GM18909 (cell line): ENCODE data around the gene ADGRV1.

Experiments used
- ATAC-seq: cut with Tn5 transposase; IDR thresholded peaks from one replicate; pipeline ENCODE4 v1.9.1; 2021; ENCODE audit warnings: mild to moderate bottlenecking; ENCODE audit not compliant: unreplicated experiment, poor library complexity

The ADGRV1 gene

GRCh38 chr5:90558344-90559192, at the start of gene ADGRV1:
ADGRV1 (plus strand) TSS chr5:90558797; CDS start chr5:90558896, 99 bp downstream.
- peak; percentile 50 for ATAC-seq

GRCh38 chr5:90510438-90510837, 48.2 kb upstream of the ADGRV1 start:
- no peak for ATAC-seq

DNA sequence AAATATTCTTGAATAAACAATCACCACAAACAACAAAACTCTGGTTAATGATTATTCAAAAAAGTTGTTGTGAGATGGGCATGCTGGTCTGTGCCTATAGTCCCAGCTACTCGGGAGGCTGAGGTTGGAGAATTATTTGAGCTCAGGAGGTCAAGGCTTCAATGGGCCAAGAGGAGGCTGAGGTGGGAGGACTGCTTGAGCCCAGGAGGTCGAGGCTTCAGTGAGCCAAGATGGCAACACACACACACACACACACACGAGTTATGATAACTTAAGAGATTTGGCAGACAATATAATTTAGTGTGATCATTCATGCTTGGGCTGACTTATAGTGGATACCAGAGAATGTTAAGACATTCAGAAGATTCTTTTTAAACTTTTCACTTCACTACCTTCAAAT, 44.1 kb upstream of the ADGRV1 start:
- ATAC-seq, result no peak

DNA sequence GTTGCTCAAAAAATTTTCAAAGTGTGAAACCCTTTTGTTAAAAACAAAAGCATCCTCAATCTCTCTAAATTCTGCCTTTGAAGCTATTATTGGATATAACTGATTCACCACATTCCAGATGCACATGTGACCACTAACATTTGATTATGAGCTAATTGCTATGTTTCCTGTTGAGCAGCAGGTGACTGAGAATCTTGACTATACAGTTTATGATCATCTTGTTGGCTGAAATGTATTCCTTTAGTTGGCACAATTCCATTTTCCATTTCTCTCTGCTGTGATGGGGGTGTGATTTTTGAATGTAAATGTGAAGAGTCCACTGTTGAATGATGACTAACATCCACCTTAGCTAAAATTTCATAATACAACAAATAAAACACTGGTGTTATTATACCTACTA, 39.9 kb upstream of the ADGRV1 start:
- no peak for ATAC-seq

DNA sequence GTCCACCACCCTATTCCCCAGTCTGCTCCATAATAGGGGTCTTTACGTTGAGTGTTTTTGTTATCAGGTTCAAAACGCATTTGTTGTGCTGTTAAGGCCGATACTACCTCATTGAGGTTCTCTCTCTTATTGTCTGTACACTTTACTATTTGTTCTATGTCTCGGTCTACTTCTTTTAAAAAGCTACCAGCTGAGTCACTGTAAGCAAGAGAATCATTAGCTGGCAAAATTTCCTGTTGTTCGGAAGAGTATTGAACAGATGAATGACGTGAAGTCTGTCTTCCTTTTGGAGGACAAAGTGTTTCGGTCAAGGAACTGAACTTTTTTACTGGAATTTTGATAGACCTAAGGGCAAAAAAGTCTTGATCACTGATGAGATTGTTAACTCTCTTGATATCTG, 39.5 kb upstream of the ADGRV1 start:
- no peak for ATAC-seq

DNA sequence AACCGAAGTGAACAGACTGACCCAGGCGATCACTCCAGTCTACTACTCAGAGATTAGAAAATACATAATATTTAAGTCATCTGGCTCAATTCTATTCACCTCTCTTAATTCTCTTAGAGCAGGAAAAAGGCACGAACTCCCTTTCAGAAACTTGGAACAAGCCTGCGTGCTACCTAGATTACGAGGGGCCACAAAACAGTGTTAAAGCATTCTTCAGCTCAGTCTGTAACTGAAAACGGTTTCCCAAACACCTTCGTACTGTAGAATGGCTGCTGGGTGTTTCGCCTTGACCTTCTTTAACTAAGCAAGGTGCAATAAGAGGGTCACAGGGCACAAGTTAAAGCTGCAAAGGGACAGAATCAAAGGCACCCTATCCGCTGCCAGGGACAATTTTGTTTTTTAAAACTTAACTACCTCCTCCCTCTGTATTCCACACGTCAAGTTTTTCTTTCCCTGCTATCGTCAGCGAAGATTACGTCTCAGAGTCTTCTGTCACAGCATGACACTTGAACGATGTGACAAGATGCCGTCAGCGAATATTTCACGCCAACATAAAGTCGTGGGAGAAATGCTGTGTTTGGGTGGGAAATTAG, 29.9 kb upstream of the ADGRV1 start:
- ATAC-seq, result no peak

DNA sequence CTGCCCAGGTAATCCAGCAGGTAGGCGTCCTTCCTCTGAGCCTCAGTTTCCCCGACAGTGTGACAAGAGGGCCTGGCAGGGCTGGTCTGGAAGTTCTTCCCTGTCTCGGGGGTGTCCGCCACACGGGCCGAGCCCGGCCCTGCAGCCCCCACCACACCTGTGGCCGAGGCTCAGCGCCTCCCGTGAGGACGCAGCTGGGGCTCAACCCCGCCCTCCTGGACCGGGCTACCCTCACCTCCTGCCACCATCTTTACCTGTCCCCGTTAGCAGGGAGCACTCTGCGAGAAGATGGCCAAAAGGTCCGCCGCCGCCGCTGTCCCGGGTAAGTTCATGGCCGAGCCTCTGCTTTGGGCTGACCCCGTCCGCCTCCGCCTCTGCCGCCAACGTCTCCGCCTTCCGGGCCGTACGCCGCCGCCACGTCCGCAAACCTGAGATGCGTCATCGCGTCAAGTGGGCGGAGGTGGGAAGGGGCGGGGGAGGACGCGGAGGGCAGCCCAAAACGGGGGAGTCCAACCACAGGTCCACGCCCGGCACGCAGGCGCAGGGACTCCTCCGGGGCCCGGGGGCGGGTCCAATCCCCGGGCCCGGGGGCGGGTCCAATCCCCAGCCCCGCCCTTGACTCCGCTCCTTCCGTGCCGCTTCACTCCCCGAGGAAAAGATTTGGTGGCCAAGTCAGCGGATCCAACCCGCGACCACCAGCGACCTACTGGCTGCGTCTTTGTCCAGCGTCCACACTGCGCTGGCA, 29.2 kb upstream of the ADGRV1 start, which contains the start of gene LYSMD3:
Gene LYSMD3 (minus strand): TSS at position 391 of the 745 bp plus-strand sequence. CDS start 4,295 bp downstream, outside the sequence.
- ATAC-seq, result peak; percentile 91

GRCh38 chr5:90529939-90530677, 28.5 kb upstream of the ADGRV1 start:
- ATAC-seq, result peak; percentile 58

GRCh38 chr5:90530736-90531487, 27.7 kb upstream of the ADGRV1 start:
- ATAC-seq, result no peak

GRCh38 chr5:90533794-90534193, 24.8 kb upstream of the ADGRV1 start:
- no peak for ATAC-seq

GRCh38 chr5:90534922-90535321, 23.7 kb upstream of the ADGRV1 start:
- ATAC-seq, result no peak

DNA sequence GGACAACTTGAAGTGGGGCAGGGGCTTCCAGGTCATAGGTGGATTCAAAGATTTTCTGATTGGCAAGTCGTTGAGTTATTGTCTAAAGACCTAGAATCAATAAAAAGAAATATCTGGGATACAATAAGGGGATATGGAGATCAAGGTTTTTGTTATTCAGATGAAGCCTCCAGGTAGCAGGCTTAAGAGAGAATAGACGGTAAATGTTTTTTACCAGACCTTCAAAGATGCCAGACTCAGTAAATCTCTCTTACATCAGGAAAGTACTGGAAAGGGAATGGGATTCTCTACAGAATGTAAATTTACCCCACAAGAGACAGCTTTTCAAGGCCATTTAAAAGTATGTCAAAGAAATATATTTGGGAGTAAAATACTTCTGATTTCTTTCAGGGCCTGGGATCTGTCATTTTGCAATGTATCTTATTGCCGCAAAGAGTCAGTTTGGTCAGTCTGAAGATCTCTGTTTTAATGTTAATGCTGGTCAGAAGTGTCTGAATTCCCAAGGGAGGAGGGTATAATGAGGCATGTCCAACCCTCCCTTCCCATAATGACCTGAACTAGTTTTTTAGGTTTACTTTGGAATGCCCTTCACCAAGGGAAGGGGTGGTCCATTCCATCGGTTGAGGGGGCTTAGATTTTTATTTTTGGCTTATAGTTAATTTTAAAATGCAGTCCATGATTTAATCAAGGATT, 15.6 kb upstream of the ADGRV1 start:
- ATAC-seq, result no peak

DNA sequence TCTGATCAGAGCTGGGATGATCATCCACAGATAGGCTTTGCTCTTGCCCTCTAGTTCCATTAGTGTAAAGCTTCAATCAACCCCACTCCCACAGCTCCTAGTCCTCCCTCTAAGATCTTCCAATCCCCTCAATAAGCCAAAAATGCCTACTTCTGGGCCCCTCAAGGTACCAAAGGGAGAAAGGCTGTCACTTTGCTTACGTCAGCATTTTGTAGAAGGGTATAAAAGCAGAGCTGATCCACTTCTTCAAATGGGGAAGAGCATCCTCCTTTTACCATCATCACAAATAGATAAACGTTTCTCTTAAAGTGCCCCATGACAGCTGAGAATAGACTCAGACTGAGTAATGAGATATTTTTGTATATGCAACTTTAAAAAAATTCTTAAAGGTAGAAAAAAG, 13.1 kb upstream of the ADGRV1 start:
- no peak for ATAC-seq

DNA sequence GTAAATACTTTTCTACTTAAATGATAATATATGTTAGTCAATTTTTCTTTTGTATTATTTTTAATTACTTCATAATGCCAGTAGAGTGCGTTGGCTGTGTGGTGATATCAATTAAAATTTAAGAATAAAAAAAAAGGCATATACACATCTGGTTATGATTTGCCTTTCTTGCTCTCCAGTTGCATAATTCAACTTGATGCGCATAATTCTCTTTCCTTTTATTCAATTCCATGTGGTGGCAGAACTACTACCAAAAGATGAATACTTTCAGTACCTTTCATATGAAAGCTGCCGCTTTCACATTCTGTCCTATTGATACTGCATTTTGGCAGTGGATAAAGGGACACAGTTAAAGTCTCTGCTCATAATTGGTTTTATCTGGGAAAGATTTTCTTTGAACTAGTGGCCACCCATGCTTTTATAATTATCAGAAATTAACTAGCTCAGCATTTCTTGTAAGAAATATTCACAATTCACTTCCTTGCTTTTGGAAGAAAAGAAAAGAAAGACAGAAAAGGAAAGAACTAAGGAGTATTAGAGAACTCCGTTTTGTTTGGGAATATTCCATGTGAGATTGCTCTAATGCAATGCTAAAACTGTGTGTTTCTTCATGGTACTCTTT, 12.3 kb upstream of the ADGRV1 start:
- no peak for ATAC-seq

GRCh38 chr5:90547072-90547536, 11.5 kb upstream of the ADGRV1 start:
- ATAC-seq, result no peak

GRCh38 chr5:90548069-90548593, 10.5 kb upstream of the ADGRV1 start:
- ATAC-seq, result no peak

GRCh38 chr5:90549223-90549622, 9.4 kb upstream of the ADGRV1 start:
- ATAC-seq, result no peak

DNA sequence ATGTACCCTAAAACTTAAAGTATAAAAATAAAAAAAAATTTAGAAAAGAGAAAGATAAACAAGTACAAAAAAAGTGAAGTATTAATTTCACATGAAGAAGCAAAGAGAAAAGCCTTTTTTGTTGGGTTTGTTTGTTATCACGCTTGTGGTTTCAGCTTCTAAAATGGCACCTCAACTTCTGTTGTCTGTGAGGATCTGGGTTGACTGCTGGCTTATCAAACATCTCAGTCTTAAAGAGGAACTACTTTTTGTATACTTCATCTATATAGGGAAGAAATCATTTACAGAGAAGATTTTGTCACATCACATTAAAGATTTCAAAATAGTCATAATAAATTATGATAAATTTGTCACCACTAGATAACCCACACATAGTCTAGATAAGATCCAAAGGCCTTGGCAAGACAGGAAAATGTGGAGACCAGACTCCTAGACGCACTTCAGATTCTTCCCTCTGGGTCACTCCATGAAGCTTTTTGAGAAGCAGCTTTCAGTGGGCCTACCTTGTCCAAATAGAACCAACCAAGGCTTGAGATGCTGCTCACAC, 8.8 kb upstream of the ADGRV1 start:
- no peak for ATAC-seq
